NCI-H345 treated with DMSO at 0.1 percent for 48 hours (cell line): ENCODE measurements around the gene NPAS1.

ENCODE experiments used
- DNase-seq: peaks from one replicate; lab custom pipeline; 2025; ENCODE audit not compliant: unreplicated experiment; lab: John Stamatoyannopoulos, UW

NPAS1 gene, protein sequence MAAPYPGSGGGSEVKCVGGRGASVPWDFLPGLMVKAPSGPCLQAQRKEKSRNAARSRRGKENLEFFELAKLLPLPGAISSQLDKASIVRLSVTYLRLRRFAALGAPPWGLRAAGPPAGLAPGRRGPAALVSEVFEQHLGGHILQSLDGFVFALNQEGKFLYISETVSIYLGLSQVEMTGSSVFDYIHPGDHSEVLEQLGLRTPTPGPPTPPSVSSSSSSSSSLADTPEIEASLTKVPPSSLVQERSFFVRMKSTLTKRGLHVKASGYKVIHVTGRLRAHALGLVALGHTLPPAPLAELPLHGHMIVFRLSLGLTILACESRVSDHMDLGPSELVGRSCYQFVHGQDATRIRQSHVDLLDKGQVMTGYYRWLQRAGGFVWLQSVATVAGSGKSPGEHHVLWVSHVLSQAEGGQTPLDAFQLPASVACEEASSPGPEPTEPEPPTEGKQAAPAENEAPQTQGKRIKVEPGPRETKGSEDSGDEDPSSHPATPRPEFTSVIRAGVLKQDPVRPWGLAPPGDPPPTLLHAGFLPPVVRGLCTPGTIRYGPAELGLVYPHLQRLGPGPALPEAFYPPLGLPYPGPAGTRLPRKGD

DNA sequence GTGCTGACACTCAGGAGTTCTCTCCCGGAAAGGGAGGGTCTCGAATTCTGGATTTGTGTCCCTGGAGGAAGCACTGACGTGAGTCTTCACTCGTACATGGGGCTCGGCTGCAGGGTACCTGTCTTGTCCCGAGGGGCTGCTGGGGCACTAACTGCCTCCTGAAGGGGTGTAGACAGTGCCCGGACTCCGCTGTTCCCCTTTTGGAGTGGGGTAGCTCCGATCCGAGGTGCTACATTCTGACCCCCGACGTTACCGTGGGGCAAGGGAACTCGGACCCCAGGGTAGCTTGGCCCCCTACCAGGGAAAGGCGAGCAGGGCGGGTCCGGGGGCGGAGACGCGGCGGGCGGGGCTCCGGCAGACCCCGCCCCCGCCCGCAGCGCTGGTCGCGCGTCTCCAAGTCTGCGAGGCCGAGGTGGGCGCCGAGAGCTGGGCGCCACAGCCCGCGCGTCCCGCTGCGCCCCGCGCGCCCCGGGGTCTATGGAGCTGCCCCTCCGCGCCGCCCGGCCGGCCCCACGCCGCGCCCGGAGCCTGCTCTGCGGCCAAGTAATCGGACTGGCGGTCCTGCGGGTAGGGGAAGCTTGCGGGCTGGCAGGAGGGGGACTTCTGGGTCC, at the start of gene NPAS1:
NPAS1 (plus strand) TSS at position 407 of the 611 bp plus-strand sequence. CDS start 1,211 bp downstream, outside the sequence.
- no peak for DNase-seq

DNA sequence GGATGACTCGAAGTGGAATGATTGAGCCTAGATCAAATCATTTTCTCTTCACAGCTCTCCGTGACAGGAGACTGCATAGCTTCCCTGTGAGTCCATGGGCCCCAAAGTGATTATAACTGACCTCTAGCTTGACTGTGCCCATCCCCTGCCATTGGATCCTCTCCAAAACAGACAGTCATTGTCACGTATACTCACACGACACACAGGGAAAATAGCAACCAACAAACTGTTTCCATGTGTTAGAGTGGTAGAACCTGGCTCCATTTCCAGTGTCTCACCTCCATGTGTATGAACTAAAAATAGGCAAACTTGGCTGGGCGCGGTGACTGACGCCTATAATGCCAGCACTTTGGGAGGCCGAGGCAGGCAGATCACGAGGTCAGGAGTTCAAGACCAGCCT, 48.8 kb upstream of the NPAS1 start:
- no peak for DNase-seq

DNA sequence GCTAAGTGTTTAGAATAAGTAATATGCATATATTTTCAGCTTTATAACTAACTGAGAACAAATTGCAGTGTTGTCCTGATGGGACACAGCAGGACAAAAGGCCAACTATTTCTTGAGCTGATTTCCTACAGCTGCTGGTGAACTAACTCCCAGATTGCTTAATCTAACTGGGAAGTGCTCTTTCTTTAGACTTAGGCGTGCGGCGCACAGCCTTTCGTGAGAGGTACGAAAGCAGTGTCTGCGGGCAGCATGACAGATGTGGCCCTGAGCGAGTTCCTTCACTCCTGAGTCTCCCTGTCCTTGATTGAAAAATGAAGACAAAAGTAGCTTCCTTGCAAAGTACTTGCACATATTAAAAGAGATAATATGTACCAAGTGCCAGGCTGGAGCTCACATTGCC, 47.3 kb upstream of the NPAS1 start:
- no peak for DNase-seq

DNA sequence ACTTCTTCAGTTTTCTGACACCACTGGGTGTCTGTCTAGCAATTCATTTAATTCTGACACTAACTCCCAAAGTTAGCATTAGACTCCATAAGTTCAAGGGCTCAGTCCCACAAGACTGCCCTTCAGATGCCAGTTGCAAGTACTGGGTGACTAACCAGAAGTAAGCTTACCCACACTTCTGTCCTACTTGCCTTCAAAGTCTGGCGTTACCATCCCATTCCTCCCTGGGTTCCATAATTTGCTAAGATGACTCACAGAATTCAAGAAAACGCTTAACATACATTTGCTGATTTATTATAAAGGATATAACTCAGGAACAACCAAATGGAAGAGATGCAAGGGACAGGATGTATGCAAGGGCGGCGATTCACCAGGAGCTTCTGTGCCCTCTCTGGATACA, 45.5 kb upstream of the NPAS1 start:
- no peak for DNase-seq

DNA sequence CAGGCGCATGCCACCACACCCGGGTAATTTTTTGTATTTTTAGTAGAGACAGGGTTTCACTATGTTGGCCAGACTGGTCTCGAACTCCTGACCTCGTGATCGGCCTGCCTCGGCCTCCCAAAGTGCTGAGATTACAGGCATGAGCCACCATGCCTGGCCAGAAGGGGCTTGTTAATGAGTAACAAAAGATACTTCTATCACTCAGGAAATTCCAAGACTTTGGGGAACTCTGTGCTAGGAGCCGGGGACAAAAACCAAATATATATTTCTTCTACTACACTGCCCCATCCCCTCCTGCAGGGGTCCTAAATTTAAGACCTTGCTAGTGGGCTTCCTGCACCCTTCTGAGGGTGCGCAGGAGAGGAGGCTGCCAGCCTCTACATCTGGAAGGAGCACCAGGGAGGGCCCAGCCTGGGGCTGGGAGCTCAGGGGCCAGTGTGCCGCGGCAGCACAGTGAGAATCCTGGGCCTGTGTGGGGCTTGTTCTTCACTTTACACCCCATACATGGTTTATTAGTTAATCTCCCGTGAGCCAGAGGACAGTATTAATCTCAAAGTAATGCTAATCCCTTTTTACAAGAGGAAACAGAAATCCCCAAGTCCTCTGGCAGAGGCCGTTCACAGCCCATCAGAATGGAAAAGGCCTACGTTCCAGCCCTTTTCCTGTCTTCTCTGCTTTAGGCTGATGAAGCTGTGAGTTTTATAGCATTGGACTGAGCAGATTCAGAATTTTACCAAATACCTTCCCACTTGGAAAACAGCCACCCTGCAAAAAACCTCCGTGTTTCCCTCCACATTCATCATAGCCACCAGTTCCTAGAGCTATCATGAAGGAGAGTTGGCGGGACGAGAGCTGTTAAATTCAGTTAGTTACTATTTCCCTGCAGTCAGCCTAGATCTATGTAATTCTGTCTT, 44.4 kb upstream of the NPAS1 start:
- DNase-seq: no peak

DNA sequence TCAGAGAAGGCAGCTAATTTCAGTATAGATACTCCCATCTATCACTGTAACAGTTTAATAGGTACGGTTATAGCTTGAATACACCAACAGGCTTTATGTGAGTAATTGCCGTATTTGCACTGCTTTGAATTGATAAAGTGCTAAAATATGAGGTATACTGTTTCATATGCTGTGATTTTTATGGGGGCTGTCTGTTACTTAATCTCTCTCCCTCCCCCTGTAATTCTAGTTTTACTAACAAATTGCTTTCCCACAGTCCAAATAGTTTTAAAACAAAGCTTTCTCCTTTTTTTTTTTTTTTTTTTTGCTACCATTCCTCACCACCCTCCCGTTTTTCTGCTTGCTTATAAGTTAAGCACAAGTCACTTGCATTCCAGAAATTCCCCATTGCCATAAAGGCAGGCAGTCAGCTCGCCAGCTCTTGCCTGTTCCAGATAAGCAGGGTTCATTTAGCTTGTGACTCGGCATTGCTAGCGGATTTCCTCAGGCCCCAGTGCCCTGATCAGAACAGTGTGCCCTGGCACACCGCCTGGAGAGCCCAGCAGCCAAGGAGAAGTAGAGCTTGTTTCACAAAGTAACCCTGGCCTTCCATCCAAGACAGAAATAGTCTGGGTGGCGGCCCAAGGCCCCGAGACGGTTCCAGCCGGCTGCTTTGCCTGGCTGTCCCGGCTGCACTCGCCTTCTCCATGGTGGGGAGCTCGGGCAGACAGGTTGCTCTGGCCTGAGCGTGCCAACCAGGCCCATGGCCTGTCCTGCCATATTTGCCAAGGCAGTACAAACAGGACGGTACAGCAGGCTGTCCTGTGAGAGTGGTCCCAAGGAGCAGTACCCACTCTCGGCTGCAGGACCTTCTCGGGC, 43.5 kb upstream of the NPAS1 start:
- DNase-seq: no peak

DNA sequence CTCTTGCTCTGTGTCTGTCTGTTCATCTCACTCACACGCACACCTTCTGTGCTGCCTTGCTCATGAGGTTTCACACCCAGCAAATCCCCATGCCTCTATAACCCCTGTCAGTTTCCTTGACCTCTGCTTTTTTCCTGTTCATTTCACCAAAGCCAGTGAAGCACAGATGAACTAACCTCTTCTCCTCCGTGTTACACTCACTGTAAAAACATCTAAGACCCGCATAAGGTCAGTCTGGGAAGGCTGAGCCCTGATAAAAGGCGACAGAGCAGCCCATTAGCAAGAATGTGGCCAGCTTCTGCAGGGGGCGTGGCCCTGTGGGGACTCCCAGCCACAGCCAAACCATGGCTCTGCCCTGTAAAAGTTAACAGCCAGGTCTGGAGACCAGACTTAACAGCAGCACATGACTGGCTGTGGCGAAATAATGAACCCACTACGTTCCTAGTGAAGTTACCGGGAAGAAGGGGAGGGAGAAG, 42.8 kb upstream of the NPAS1 start:
- no peak for DNase-seq

DNA sequence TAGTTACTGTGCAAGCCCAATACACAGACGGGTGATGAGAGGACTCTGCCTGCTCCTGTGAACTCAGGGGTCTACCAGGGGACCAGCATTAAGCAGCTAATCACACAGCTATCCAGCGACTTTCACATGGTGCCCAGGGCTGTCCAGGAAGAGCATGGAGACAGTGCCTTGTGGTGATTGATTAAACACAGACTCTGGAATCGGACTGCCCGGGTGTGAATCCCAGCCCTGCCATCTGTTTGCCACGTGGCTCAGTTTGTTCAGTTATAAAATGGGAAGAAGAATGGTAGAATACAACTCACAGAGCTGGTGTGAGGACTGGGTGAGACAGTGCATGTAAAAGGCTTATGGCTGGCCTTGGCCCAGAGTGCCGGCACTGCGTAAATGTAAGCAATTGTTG, 42.1 kb upstream of the NPAS1 start:
- no peak for DNase-seq

DNA sequence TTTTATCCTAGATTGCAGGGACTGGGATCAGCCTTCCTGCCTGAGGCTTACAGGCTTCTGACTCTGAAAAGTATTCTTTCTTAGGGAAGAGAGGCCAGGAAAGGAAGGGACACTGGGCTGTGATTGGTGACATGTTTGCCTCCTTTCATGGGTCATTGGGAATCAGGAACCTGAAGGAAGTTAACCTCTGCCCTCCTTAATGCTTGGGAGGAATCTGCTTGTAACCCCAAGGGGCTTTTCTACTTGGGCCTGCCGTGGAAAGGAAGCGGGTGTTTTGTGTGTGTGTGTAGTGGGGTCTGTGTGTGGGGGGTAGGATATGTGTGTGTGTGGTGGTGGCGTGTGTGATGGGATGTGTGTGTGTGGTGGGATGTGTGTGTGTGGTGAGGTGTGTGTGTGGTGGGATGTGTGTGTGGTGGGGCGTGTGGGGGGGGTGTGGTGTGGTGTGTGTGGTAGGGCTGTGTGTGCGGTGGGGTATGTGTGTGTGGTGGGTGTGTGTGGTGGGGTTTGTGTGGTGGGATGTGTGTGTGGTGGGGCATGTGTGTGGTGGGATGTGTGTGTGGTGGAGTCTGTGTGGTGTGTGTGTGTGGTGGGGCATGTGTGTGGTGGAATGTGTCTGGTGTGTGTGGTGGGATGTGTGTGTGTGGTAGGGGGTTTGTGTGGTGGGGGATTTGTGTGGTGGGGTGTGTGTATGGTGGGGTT, 41.3 kb upstream of the NPAS1 start:
- no peak for DNase-seq

DNA sequence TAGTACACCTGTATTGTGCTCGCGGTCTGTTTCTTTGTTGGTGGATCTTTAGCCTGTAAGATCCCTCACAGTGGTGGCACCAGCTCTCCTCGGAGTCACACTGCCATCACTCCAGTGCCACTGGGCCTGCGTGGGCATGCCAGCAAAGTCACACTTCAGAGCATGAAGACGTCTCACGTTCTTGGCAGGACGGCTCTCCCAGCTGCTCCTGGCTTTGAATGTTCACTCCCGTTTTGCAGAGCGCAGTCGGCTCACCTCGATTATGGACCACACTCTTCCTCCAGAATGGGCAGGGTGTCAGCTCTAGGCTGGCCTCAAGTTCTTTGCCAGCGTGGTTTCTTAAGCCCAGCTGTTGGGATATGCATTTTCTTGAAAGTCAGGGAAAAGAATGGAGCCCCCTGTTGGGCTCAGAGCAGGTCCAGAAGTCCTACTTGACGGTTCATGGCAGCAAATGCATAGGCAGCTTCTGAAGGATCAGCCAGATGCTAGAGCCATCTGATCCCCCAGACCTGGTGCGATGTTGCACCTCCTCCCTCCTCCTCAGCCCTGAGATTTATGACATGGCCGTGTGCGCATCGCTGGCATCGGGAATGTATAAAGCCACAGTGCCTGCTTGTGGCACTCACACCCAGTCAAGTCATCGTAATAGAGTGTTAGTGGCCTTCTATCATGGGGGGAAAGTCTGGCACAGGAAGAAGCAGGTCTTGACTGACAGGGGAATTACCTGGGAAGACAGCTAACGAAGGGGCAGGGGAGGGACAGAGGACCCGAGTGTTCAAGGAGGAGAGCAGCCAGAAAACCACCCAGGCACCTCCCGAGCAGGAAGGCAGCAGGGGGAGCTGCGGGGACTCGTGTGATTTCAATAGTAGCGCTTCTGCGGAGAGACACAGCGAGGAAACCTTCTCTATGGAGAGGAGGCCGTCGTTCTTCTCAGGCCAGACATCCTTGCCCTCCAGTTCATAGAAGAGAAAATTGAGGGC, 40.2 kb upstream of the NPAS1 start:
- no peak for DNase-seq

DNA sequence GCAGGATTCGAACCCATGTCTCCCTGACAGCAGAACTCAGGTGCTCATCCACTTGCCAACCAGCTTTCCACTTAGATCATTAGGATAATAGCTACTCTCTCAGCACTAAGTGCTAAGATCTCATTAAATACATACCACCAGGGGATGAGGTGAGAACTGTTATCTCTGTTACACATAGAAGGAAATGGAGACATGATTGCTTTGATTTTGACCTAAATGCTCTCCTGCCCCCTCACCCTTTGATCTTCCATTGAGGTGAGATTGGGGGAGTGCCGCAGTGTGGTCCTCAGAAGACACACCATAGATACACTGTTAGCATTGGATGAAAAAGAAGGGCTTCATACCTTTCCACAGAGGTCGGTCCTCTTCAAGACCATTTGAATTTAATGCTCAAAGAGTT, 38.9 kb upstream of the NPAS1 start:
- DNase-seq: no peak

DNA sequence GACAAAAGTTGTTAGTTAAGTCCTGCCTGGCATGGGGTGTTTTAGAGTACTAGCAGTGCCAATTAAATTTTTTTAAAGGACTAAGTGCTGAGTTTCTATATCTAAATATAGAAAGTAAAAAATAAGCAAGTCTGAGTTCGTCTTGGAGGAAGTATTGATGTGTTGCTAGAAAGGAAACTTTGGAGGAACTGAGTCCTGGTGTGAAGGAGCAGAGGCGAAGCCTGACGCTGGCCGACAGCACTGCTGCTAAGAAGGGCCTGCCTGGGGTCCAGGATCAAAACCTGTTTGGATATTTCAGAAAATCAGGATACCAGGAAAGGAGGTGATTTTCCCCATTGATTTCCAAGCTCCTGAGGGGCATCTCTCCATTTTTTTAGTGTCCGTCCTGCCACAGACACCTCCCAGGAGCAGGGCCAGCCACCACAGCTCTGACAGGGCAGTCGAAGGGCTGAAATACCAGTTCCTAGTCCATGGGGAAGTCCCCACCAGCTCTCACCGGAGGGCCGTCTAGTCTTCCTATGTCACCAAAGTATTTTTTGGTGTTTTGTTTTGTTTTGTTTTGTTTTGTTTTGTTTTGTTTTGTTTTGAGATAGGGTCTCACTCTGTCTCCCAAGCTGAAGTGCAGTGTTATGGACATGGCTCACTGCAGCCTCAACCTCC, 38.2 kb upstream of the NPAS1 start:
- no peak for DNase-seq

DNA sequence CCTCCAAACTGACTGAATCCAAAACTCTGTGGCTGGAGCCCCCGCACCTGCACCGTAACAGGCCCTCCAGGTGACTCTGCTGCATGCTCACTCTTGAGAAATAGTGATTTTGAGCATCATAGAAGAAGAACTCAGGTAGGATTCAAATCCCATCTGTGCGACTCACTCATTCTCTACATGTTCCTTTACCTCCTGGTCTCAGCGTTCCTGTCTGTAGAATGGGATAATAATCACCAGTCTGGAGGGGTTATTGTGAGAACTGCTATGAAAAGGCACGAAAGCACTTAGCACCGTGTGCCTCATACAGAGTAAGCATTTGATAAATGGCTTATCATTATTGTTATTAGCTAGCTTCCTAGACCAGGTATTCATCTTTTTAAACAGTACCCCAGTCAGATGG, 36.5 kb upstream of the NPAS1 start:
- no peak for DNase-seq

DNA sequence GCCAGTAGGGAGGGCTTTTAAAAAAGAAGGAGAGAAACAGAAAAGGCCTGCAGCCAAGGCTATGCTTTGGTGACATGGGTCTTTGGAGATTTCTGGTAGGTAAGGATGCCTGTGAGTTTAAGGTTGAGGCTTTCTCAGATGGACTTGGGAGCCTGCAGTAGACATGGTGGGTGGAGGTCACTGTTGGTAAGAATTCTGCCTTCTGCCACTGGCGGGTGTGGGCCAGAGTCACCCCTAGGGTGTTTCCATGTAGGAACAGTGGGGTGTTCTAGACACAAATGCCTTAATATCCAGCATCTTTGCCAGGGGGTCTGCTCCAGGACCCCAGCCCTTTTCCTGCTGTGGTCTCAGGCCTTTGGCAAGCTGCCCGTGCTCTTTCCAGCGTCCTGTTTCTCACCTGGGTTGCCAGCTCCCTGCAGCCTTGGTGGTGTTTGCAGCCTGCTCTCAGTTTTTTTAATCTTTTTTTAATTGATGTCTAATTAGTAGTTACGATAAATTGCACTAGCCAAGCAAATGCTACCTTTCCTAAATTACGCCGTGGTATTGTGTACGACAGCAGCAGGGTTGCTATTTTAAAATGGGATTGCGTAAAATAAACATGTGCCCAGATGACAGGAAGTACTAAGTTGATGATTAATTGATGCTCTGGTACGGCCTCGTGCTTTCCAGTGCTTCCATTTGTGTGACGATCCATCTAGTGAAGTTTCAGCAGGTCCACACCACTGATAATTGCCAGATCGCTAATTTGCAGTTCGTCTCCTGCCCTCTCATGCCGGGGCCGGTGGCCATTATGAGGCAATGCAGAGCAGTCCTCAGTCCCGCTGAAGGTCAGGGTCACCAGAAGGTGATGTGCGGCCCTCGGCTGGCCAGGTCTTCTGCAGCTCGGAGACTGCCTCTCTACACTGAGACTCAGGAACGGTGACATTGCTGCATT, 35.3 kb upstream of the NPAS1 start:
- peak; percentile 10 for DNase-seq

DNA sequence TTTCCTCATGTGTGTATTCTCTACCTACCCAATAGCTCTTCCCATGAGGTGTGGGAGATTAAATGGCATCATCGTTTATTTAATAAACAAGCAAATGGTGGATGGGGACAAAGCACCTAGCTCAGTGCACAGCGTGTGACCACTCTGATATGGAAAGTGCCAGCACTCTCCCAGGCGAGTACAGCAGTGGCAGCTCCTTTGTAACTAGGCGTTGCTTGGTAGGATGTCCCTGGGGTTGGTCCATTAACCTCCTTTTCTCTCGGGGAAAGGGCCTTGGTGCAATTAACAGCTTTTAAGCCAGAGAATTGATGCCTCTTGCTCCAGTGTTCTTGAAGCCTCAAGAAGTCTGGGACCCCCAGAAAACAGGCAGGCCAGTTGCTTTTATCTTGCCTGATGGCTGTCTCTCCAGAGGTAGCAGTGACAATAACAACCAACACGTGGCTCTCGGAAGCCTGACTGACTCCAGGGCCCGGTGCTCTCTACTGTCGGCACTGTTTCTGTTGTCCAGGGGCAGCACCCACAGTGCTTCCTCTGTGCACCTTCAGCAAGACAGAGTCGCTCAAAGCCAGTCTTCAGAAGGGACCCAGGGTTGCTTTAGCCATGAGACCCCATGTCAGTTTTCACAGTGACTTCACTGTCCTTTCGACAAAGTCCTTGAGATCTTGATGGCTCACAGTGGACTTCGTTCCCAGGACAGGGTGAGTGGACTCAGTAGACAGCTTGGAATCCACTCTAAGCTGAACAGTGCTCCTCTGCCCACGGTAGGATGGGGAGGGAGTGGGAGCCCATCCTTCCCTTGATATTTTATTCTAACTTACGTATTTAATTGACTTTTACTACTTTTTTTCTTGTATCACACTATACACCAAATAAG, 33.9 kb upstream of the NPAS1 start:
- peak; percentile 36 for DNase-seq
